Renal cortex interstitium (tissue), 11 donors: ENCODE measurements around the gene UNC5CL. TPM values are rescaled to one million over a fixed set of nuclear protein-coding genes. Genes with fewer than 3 reads are reported as not detected.
"Not testable (repeated sequence)": the region's sequence is repeated elsewhere in the genome, so short reads cannot be mapped to it uniquely, and the experiment has no call there.

ENCODE experiments used
- DNase-seq, 11 donors: peaks; one replicate each; pipeline ENCODE4 v3.0.0-alpha.2; 2013; ENCODE audit warnings: low read depth in 9 of 11, low spot score in 4 of 11; ENCODE audit errors: extremely low read depth in 1 of 11
- polyA plus RNA-seq, 3 donors: library from polyadenylated mRNA; unstranded; fragments of 120-200 nt; gene quantifications; one replicate each; pipeline ENCODE4 v1.2.1, GENCODE V29; 2013; ENCODE audit not compliant: insufficient read length in 3 of 3

The UNC5CL gene
- polyA plus RNA-seq, 3 donors: 4.9 to 16.2 (median 6.9) TPM

GRCh38 chr6:41022294-41022693 lies 16.7 kb downstream of the UNC5CL start:
- no peak for DNase-seq

- DNase-seq: no peak
Observed at GRCh38 chr6:41021832-41022231, 17.2 kb downstream of the UNC5CL start.

GRCh38 chr6:41017663-41018062 lies 21.4 kb downstream of the UNC5CL start:
- DNase-seq: no peak

- DNase-seq: not testable (repeated sequence)
Observed at GRCh38 chr6:41015860-41016259, 23.2 kb downstream of the UNC5CL start.

- no peak for DNase-seq
Observed at GRCh38 chr6:41014780-41015179, 24.2 kb downstream of the UNC5CL start.

GRCh38 chr6:41013466-41014153 lies 25.4 kb downstream of the UNC5CL start:
- DNase-seq: no peak

GRCh38 chr6:41011673-41012072 lies 27.3 kb downstream of the UNC5CL start:
- no peak for DNase-seq

GRCh38 chr6:41009669-41010068 lies 29.4 kb downstream of the UNC5CL start:
- DNase-seq: no peak

- DNase-seq: no peak
Observed at GRCh38 chr6:41008011-41008410, 31.0 kb downstream of the UNC5CL start.

- DNase-seq: not testable (repeated sequence)
Observed at GRCh38 chr6:41006980-41007379, 32.0 kb downstream of the UNC5CL start.

- DNase-seq: not testable (repeated sequence)
Observed at GRCh38 chr6:41006217-41006616, 32.8 kb downstream of the UNC5CL start.

GRCh38 chr6:41002168-41002567 lies 36.9 kb downstream of the UNC5CL start:
- DNase-seq: no peak

- no peak for DNase-seq
Observed at GRCh38 chr6:41000248-41000647, 38.8 kb downstream of the UNC5CL start.

- no peak for DNase-seq
Observed at GRCh38 chr6:40999569-40999968, 39.5 kb downstream of the UNC5CL start.

- no peak for DNase-seq
Observed at GRCh38 chr6:40998661-40999060, 40.4 kb downstream of the UNC5CL start.

GRCh38 chr6:40997234-40997957 lies 41.6 kb downstream of the UNC5CL start:
- peak in 3 of 11 donors; percentile 29 to 38 (median 32) for DNase-seq

- peak in 8 of 11 donors; percentile 23 to 69 (median 50) for DNase-seq
Observed at GRCh38 chr6:40996591-40997233, 42.3 kb downstream of the UNC5CL start.

- no peak for DNase-seq
Observed at GRCh38 chr6:40992746-40993145, 46.3 kb downstream of the UNC5CL start.

- DNase-seq: no peak
Observed at GRCh38 chr6:40990301-40990700, 48.7 kb downstream of the UNC5CL start.
